IMR-90 (cell line): ENCODE measurements around the gene FMNL3. TPM values are rescaled to one million over a fixed set of nuclear protein-coding genes. Genes with fewer than 3 reads are reported as not detected.
A peak's percentile ranks its signal among the peaks of the same experiment; 100 is the strongest.

Experiments used
- ATAC-seq: fragments of 200-7000 bp; cut with Tn5 transposase; 2 replicates; pipeline ENCODE4 v1.9.1; 2020; ENCODE audit warnings: low read depth, mild to moderate bottlenecking, moderate library complexity
- BruUV-seq: library from RNA; stranded (reverse); fragments of 400-500 nt; replicated peaks from 2 replicates; lab custom pipeline; 2021; lab: Mats Ljungman, UMichigan
- CTCF ChIA-PET: fragments of 300-600 bp; formaldehyde crosslinking; extraction: SDS; loops from one replicate; lab custom pipeline; 2021; ENCODE audit warnings: antibody characterized with exemption; lab: Yijun Ruan, JAX
- POLR2A ChIA-PET: fragments of 300-600 bp; sonication (Branson Sonifier 250); formaldehyde crosslinking; loops from one replicate; lab custom pipeline; 2022; ENCODE audit warnings: antibody characterized with exemption; ENCODE audit not compliant: unreplicated experiment; lab: Charles Lee
- DNase-seq: peaks from one replicate; pipeline ENCODE4 v3.0.0; 2013
- H2AFZ ChIP-seq: replicated peaks from 2 replicates; pipeline ENCODE3; 2013; ENCODE audit warnings: low read length, mild to moderate bottlenecking; ENCODE audit not compliant: poor library complexity
- H2AK5ac ChIP-seq: 2 replicates; pipeline ENCODE4 v1.6.1; 2013; ENCODE audit warnings: low read depth, low read length, inconsistent platforms
- H2AK9ac ChIP-seq: replicated peaks from 2 replicates; pipeline ENCODE3; 2013; ENCODE audit warnings: mild to moderate bottlenecking, low read depth, low read length, moderate library complexity; ENCODE audit not compliant: poor library complexity
- H2BK120ac ChIP-seq: 2 replicates; pipeline ENCODE4 v1.6.1; 2013; ENCODE audit warnings: low read depth, low read length, inconsistent platforms
- H2BK15ac ChIP-seq: 3 replicates; pipeline ENCODE4 v1.6.1; 2013; ENCODE audit warnings: low read depth, low read length, inconsistent platforms
- H2BK20ac ChIP-seq: 2 replicates; pipeline ENCODE4 v1.6.1; 2013; ENCODE audit warnings: low read depth, mild to moderate bottlenecking, inconsistent platforms, low read length, moderate library complexity
- H2BK5ac ChIP-seq: 2 replicates; pipeline ENCODE4 v1.6.1; 2013; ENCODE audit warnings: mild to moderate bottlenecking, low read depth, low read length, inconsistent platforms; ENCODE audit not compliant: poor library complexity, severe bottlenecking
- H3K14ac ChIP-seq: replicated peaks from 2 replicates; pipeline ENCODE4 v1.6.1; 2013; ENCODE audit warnings: low read depth, low read length, inconsistent platforms
- H3K18ac ChIP-seq: 2 replicates; pipeline ENCODE4 v1.6.1; 2013; ENCODE audit warnings: low read depth, low read length, control low read depth
- H3K23ac ChIP-seq: 2 replicates; pipeline ENCODE4 v1.6.1; 2013; ENCODE audit warnings: low read depth, low read length, inconsistent platforms
- H3K27ac ChIP-seq: 2 replicates; pipeline ENCODE4 v1.5.1; 2013; ENCODE audit warnings: mild to moderate bottlenecking, control low read depth, low read length; ENCODE audit not compliant: insufficient read depth
- H3K27me3 ChIP-seq: 2 replicates; pipeline ENCODE4 v1.6.1; 2013; ENCODE audit warnings: low read length; ENCODE audit not compliant: control insufficient read depth, insufficient read depth
- H3K36me3 ChIP-seq: 2 replicates; pipeline ENCODE4 v1.6.1; 2013; ENCODE audit warnings: low read length, mixed read lengths; ENCODE audit not compliant: control insufficient read depth, insufficient read depth
- H3K4ac ChIP-seq: 2 replicates; pipeline ENCODE4 v1.6.1; 2013; ENCODE audit warnings: low read depth, low read length, inconsistent platforms
- H3K4me1 ChIP-seq: 2 replicates; pipeline ENCODE4 v1.6.1; 2013; ENCODE audit warnings: low read length, mixed read lengths; ENCODE audit not compliant: control insufficient read depth, insufficient read depth
- H3K4me2 ChIP-seq: 2 replicates; pipeline ENCODE4 v1.6.1; 2013; ENCODE audit warnings: low read depth, mild to moderate bottlenecking, control low read depth, low read length, moderate library complexity
- H3K4me3 ChIP-seq: 2 replicates; pipeline ENCODE4 v1.5.1; 2013; ENCODE audit warnings: low read depth, mild to moderate bottlenecking, control low read depth, low read length, moderate library complexity; ENCODE audit not compliant: insufficient read depth
- H3K56ac ChIP-seq: 2 replicates; pipeline ENCODE4 v1.6.1; 2013; ENCODE audit warnings: low read length, inconsistent platforms; ENCODE audit not compliant: insufficient read depth; ENCODE audit errors: extremely low read depth
- H3K79me1 ChIP-seq, 2 experiments: 2 replicates each; pipeline ENCODE4 v1.6.1; 2013; ENCODE audit warnings: low read length in 2 of 2, inconsistent platforms in 1 of 2, low read depth in 1 of 2
- H3K9ac ChIP-seq: 2 replicates; pipeline ENCODE4 v1.6.1; 2013; ENCODE audit warnings: low read depth, low read length, control low read depth
- H3K9me1 ChIP-seq: 2 replicates; pipeline ENCODE4 v1.6.1; 2013; ENCODE audit warnings: low read length, inconsistent platforms; ENCODE audit not compliant: insufficient read depth
- H3K9me3 ChIP-seq: 2 replicates; pipeline ENCODE4 v1.6.1; 2013; ENCODE audit warnings: low read length; ENCODE audit not compliant: control insufficient read depth, insufficient read depth
- H4K20me1 ChIP-seq: 2 replicates; pipeline ENCODE4 v1.6.1; 2013; ENCODE audit warnings: low read length, inconsistent platforms; ENCODE audit not compliant: insufficient read depth
- H4K5ac ChIP-seq: 2 replicates; pipeline ENCODE4 v1.6.1; 2013; ENCODE audit warnings: mild to moderate bottlenecking, low read depth, low read length, control low read depth
- H4K8ac ChIP-seq, 2 experiments: 2 replicates each; pipeline ENCODE4 v1.6.1; 2013; ENCODE audit warnings: low read depth in 2 of 2, low read length in 2 of 2, control low read depth in 1 of 2, inconsistent platforms in 1 of 2
- H4K91ac ChIP-seq: 2 replicates; pipeline ENCODE4 v1.6.1; 2013; ENCODE audit warnings: low read depth, low read length, inconsistent platforms; ENCODE audit not compliant: insufficient read depth
- BHLHE40 ChIP-seq: fragments of 150-350 bp; IDR thresholded peaks from 2 replicates; pipeline ENCODE4 v1.6.1; 2016; ENCODE audit warnings: mild to moderate bottlenecking, low read depth, low read length
- CEBPB ChIP-seq: IDR thresholded peaks from 2 replicates; pipeline ENCODE4 v1.6.1; 2012; ENCODE audit warnings: low read depth, low read length, improper control_type of control experiment
- CHD1 ChIP-seq: IDR thresholded peaks from 2 replicates; pipeline ENCODE4 v1.6.1; 2012; ENCODE audit warnings: low read depth, low read length, improper control_type of control experiment
- ELK1 ChIP-seq: fragments of 150-350 bp; IDR thresholded peaks from 2 replicates; pipeline ENCODE4 v1.6.1; 2016; ENCODE audit warnings: low read depth, mild to moderate bottlenecking, low read length, moderate library complexity, borderline replicate concordance
- FOS ChIP-seq: fragments of 150-350 bp; IDR thresholded peaks from 2 replicates; pipeline ENCODE4 v1.6.1; 2016; ENCODE audit warnings: low read depth, low read length
- MAFK ChIP-seq: IDR thresholded peaks from 2 replicates; pipeline ENCODE4 v1.6.1; 2012; ENCODE audit warnings: low read depth, low read length, improper control_type of control experiment
- MAZ ChIP-seq: IDR thresholded peaks from 2 replicates; pipeline ENCODE4 v1.6.1; 2012; ENCODE audit warnings: low read depth, mild to moderate bottlenecking, low read length, improper control_type of control experiment, moderate library complexity, borderline replicate concordance
- MXI1 ChIP-seq: IDR thresholded peaks from 2 replicates; pipeline ENCODE4 v1.6.1; 2012; ENCODE audit warnings: low read depth, mild to moderate bottlenecking, low read length, moderate library complexity, borderline replicate concordance
- NFE2L2 ChIP-seq: fragments of 150-350 bp; IDR thresholded peaks from 2 replicates; pipeline ENCODE4 v1.6.1; 2016; ENCODE audit warnings: low read depth, mild to moderate bottlenecking, low read length
- POLR2A ChIP-seq: IDR thresholded peaks from 2 replicates; pipeline ENCODE4 v1.6.1; 2012; ENCODE audit warnings: mild to moderate bottlenecking, low read depth, low read length
- RAD21 ChIP-seq: IDR thresholded peaks from 2 replicates; pipeline ENCODE4 v1.6.1; 2012; ENCODE audit warnings: low read length, improper control_type of control experiment
- RCOR1 ChIP-seq: IDR thresholded peaks from 2 replicates; pipeline ENCODE4 v1.6.1; 2012; ENCODE audit warnings: mild to moderate bottlenecking, low read length, improper control_type of control experiment; ENCODE audit not compliant: insufficient replicate concordance
- RFX5 ChIP-seq: IDR thresholded peaks from 2 replicates; pipeline ENCODE4 v1.8.0; 2012; ENCODE audit warnings: low read depth, mild to moderate bottlenecking, low read length, moderate library complexity
- SMC3 ChIP-seq: fragments of 150-350 bp; IDR thresholded peaks from 2 replicates; pipeline ENCODE4 v1.6.1; 2016; ENCODE audit warnings: low read depth, mild to moderate bottlenecking, antibody characterized with exemption, low read length, moderate library complexity
- USF2 ChIP-seq: fragments of 150-350 bp; IDR thresholded peaks from 2 replicates; pipeline ENCODE4 v1.6.1; 2017; ENCODE audit warnings: mild to moderate bottlenecking, antibody characterized with exemption, low read length, low read depth
- WGBS, 2 experiments: methylation state at CpG; one replicate each; pipeline versions ENCODE4 v1.1.5 to v1.1.7; 2013; ENCODE audit warnings: missing lambda C conversion rate in 2 of 2; ENCODE audit not compliant: insufficient read length in 1 of 2; ENCODE audit errors: extremely low coverage in 2 of 2; 5-methylcytosine and 5-hydroxymethylcytosine counted together
- dilution Hi-C: fragments of 300-500 bp; cut with HindIII; formaldehyde crosslinking; loops from one replicate; pipeline ENCODE4 v1.14.3; 2018; ENCODE audit warnings: low sequenced_read_pairs; ENCODE audit not compliant: unreplicated experiment
- in situ Hi-C: fragments of 300-500 bp; cut with MboI; formaldehyde crosslinking; loops from 3 replicates; pipeline ENCODE4 v1.14.3; 2019; ENCODE audit warnings: low sequenced_read_pairs, inconsistent platforms, mixed read lengths
- intact Hi-C: fragments of 100-400 bp; cut with micrococcal nuclease; formaldehyde crosslinking; loops from 2 replicates; pipeline ENCODE4 v1.10.0; 2022
- polyA plus RNA-seq, 3 experiments: library from polyadenylated mRNA; depleted of rRNA; stranded (reverse); fragments of >200 nt; gene quantifications; 2 replicates each; pipeline ENCODE4 v1.2.3, GENCODE V29; 2012; ENCODE audit warnings: low replicate concordance in 1 of 3
- total RNA-seq: library from RNA; depleted of rRNA; stranded (reverse); fragments of >200 nt; gene quantifications from 2 replicates; pipeline ENCODE4 v1.2.3, GENCODE V29; 2012
- TF ChIP-seq, protein P1 (sequence below): conservative IDR thresholded peaks from 2 replicates; pipeline ENCODE4 v1.5.1; 2012; ENCODE audit warnings: mild to moderate bottlenecking, low read depth, low read length, improper control_type of control experiment

Gene FMNL3
- total and polyA plus RNA-seq, 2 of the 4 experiments (the other 2 are of a cell fraction): 16.3 to 36.4 TPM

DNA sequence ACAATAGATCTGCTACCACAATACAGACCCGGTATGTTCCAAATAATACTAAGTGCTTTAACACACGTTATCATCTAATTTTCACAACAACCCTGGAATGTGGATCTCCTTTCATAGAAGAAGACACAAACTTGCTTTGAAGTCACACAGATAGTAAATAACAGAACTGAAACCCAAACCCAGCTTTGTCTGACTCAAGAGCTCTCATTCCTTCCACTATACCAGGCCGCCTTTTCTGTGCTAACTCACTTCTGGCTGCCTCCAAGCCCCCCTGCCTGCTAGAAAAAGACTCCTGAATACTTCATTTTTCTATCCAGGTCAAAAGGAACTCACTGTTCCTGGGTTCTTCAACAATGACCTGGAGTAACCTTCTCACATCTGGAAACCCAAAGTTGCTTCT lies 46.0 kb downstream of the FMNL3 start:
- peak overlapping the region; percentile 8; the same call in 1 of the 2 replicates for H2AK5ac ChIP-seq
- CTCF ChIA-PET: interaction anchor here (1.5 kb wide), 1 partner anchor 45 kb away, joined by 3 read pairs; no protein-coding TSS in a partner anchor
- no peak overlapping the region for H4K5ac ChIP-seq
- H4K8ac ChIP-seq: no peak overlapping the region
- no peaks in the 10 kb centered on the region for H3K27me3 ChIP-seq
- H2BK15ac ChIP-seq: no peak overlapping the region
- H2AFZ ChIP-seq: no peak overlapping the region
- no peak overlapping the region for H3K9ac ChIP-seq
- WGBS, 2 experiments: 100% methylated on average over 1 of the region's 3 CpGs; no CpG with 5 or more reads in 1 of the 2 experiments
- peaks cover 39 to 78% of the 10 kb centered on the region in 2 experiments for H3K79me1 ChIP-seq
- no peak overlapping the region for H4K91ac ChIP-seq
- H4K20me1 ChIP-seq: no peaks in the 10 kb centered on the region
- H3K4me1 ChIP-seq: peaks cover 20% of the 10 kb centered on the region
- no peak overlapping the region for H2BK5ac ChIP-seq
- H3K36me3 ChIP-seq: peaks cover 25% of the 10 kb centered on the region
- no peak for ATAC-seq
- DNase-seq: no peak
- TF ChIP-seq RFX5: no peak
- TF ChIP-seq MAZ: no peak
- TF ChIP-seq BHLHE40: no peak
- TF ChIP-seq ELK1: no peak
- TF ChIP-seq NFE2L2: no peak
- TF ChIP-seq MAFK: no peak
- TF ChIP-seq SMC3: no peak
- TF ChIP-seq RCOR1: no peak
- TF ChIP-seq, protein P1, sequence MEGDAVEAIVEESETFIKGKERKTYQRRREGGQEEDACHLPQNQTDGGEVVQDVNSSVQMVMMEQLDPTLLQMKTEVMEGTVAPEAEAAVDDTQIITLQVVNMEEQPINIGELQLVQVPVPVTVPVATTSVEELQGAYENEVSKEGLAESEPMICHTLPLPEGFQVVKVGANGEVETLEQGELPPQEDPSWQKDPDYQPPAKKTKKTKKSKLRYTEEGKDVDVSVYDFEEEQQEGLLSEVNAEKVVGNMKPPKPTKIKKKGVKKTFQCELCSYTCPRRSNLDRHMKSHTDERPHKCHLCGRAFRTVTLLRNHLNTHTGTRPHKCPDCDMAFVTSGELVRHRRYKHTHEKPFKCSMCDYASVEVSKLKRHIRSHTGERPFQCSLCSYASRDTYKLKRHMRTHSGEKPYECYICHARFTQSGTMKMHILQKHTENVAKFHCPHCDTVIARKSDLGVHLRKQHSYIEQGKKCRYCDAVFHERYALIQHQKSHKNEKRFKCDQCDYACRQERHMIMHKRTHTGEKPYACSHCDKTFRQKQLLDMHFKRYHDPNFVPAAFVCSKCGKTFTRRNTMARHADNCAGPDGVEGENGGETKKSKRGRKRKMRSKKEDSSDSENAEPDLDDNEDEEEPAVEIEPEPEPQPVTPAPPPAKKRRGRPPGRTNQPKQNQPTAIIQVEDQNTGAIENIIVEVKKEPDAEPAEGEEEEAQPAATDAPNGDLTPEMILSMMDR: no peak
- TF ChIP-seq POLR2A: no peak
- TF ChIP-seq CHD1: no peak
- TF ChIP-seq MXI1: no peak
- TF ChIP-seq RAD21: no peak
- no peak for TF ChIP-seq CEBPB
- TF ChIP-seq FOS: no peak
- TF ChIP-seq USF2: no peak
- H3K9me1 ChIP-seq: peaks cover 42% of the 10 kb centered on the region
- H3K18ac ChIP-seq: no peak overlapping the region
- dilution Hi-C loops (no loop called here), intact Hi-C loops (no loop called here), in situ Hi-C loops (no loop called here)
- H3K4me3 ChIP-seq: no peak overlapping the region
- no TSS peak for BruUV-seq
- H3K23ac ChIP-seq: no peak overlapping the region
- no peak overlapping the region for H3K4ac ChIP-seq
- no peak overlapping the region for H3K4me2 ChIP-seq
- no peaks in the 10 kb centered on the region for H3K9me3 ChIP-seq
- no peak overlapping the region for H2BK20ac ChIP-seq
- H3K56ac ChIP-seq: no peak overlapping the region
- POLR2A ChIA-PET: no interaction called here
- no peak overlapping the region for H3K14ac ChIP-seq
- H2AK9ac ChIP-seq: no peak overlapping the region
- H3K27ac ChIP-seq: no peak overlapping the region
- no peak overlapping the region for H2BK120ac ChIP-seq
